ENCODE results near the gene ZDHHC21.

GRCh38 chr9:14733133-14733532 lies 39.9 kb upstream of the ZDHHC21 start:
- TF ChIP-seq CTCF (IDR thresholded peaks at IDR 0.05; ENCODE audit: low read length), result no peak
- no peak for TF ChIP-seq EZH2 (IDR thresholded peaks at IDR 0.05; ENCODE audit: borderline replicate concordance, low read length)
